Measurements from ENCODE around the gene RBMS3. TPM values are rescaled to one million over a fixed set of nuclear protein-coding genes. Genes with fewer than 3 reads are reported as not detected.
"Not testable (repeated sequence)": the region's sequence is repeated elsewhere in the genome, so short reads cannot be mapped to it uniquely, and the experiment has no call there.

RBMS3 gene
- total and polyA plus RNA-seq, 4 donors: 4.8 to 117 (median 29.4) TPM

DNA sequence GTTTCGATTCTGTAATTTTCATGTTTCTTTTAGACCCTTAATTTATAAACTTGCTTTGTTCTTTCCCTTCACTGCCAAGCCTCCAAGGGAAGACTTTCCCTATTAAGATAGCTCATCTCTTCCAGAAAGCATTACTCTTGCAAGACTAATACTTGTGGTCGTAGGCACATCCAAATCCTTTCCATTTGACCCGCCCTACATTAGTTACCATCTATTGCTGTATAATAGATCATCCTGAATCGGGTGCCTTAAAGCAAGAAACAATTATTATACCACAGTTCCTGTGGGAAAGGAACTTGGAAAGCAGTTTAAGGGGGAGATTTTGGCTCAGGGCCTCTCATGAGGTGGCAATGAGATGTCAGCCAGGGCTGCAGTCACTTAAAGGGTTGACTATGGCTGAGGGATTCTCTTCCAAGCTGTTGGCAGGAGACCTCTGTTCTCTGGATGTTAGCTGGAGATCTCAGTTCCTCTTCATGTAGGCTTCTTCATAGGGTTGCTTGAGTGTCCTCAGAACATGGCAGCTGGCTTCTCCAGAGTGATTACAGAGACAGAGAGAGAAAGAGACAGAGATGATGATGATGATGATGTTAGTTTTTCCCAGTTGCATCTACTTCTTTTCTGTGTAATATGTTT lies 755.2 kb downstream of the RBMS3 start:
- peak in 1 of 3 donors; percentile 35 for DNase-seq
- H3K36me3 ChIP-seq (ENCODE audit: control insufficient read depth in 4 of 4, insufficient read depth in 4 of 4, low read length in 4 of 4): no peaks in the 10 kb centered on the region
- 67 to 89% methylated on average over 4 of the region's 4 CpGs for WGBS, 2 donors

DNA sequence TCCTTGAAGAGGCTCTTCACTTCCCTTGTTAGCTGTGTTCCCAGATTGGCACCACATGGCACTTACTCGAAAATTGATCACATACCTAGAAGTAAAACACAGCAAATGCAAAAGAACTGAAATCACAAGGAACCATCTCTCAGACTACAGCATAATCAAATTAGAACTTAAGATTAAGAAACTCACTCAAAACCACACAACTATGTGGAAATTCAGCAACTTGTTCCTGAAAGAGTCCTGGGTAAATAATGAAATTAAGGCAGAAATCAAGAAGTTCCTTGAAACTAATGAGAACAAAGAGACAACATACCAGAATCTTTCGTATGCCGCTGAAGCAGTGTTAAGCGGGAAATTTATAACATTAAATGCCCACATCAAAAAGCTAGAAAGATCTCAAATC lies 759.3 kb downstream of the RBMS3 start:
- ATAC-seq (ENCODE audit: insufficient read depth, low FRiP score) (no peak), DNase-seq (no peak)
- whole genome bisulfite sequencing, 2 donors: 32 to 47% methylated on average over 4 of the region's 4 CpGs
- H3K4me3 ChIP-seq: no peak overlapping the region
- H3K27me3 ChIP-seq (ENCODE audit: control insufficient read depth in 3 of 3, insufficient read depth in 3 of 3, low read length in 2 of 3): no peaks in the 10 kb centered on the region
- no peak overlapping the region for H3K27ac ChIP-seq (ENCODE audit: low read depth in 1 of 2, low read length in 1 of 2)
- no peaks in the 10 kb centered on the region for H3K36me3 ChIP-seq (ENCODE audit: control insufficient read depth in 4 of 4, insufficient read depth in 4 of 4, low read length in 4 of 4)
- no peaks in the 10 kb centered on the region for H3K9me3 ChIP-seq (ENCODE audit: control insufficient read depth in 4 of 4, insufficient read depth in 3 of 4, low read length in 3 of 4)
- H3K9ac ChIP-seq (ENCODE audit: insufficient read depth in 1 of 2, low read length in 2 of 2): no peak overlapping the region
- TF ChIP-seq, protein P1, sequence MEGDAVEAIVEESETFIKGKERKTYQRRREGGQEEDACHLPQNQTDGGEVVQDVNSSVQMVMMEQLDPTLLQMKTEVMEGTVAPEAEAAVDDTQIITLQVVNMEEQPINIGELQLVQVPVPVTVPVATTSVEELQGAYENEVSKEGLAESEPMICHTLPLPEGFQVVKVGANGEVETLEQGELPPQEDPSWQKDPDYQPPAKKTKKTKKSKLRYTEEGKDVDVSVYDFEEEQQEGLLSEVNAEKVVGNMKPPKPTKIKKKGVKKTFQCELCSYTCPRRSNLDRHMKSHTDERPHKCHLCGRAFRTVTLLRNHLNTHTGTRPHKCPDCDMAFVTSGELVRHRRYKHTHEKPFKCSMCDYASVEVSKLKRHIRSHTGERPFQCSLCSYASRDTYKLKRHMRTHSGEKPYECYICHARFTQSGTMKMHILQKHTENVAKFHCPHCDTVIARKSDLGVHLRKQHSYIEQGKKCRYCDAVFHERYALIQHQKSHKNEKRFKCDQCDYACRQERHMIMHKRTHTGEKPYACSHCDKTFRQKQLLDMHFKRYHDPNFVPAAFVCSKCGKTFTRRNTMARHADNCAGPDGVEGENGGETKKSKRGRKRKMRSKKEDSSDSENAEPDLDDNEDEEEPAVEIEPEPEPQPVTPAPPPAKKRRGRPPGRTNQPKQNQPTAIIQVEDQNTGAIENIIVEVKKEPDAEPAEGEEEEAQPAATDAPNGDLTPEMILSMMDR (IDR thresholded peaks at IDR 0.05; ENCODE audit: control extremely low read depth, extremely low read depth): no peak
- no peaks in the 10 kb centered on the region for H3K4me1 ChIP-seq (ENCODE audit: control insufficient read depth in 5 of 5, insufficient read depth in 5 of 5, low read length in 5 of 5)

More for the DNA sequence above, 755.2 kb downstream of the RBMS3 start:
- Histone ChIP-seq H3K4me1 (ENCODE audit: control insufficient read depth in 5 of 5, insufficient read depth in 5 of 5, low read length in 5 of 5) (no peaks in the 10 kb centered on the region), H3K9ac (ENCODE audit: insufficient read depth in 1 of 2, low read length in 2 of 2) (no peak overlapping the region), H3K27me3 (ENCODE audit: control insufficient read depth in 3 of 3, insufficient read depth in 3 of 3, low read length in 2 of 3) (no peaks in the 10 kb centered on the region), H3K27ac (ENCODE audit: low read depth in 1 of 2, low read length in 1 of 2) (no peak overlapping the region), H3K4me3 (no peak overlapping the region), H3K9me3 (ENCODE audit: control insufficient read depth in 4 of 4, insufficient read depth in 3 of 4, low read length in 3 of 4) (no peaks in the 10 kb centered on the region)
- no peak for ATAC-seq (ENCODE audit: insufficient read depth, low FRiP score)
- TF ChIP-seq, protein P1 (IDR thresholded peaks at IDR 0.05; ENCODE audit: control extremely low read depth, extremely low read depth): no peak

DNA sequence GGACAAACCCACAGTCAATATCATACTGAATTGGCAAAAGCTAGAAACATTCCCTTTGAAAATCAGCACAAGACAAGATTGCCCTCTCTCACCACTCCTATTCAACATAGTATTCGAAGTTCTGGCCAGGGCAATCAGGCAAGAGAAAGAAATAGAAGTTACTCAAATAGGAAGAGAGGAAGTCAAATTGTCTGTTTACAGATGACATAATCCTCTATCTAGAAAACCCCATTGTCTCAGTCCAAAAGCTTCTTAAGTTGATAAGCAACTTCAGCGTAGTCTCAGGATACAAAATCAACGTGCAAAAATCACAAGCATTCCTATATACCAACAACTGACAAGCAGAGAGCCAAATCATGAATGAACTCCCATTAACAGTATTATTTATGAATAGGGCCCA lies 760.6 kb downstream of the RBMS3 start:
- H3K4me3 ChIP-seq; H3K27me3 ChIP-seq (ENCODE audit: control insufficient read depth in 3 of 3, insufficient read depth in 3 of 3, low read length in 2 of 3); H3K27ac ChIP-seq (ENCODE audit: low read depth in 1 of 2, low read length in 1 of 2); H3K36me3 ChIP-seq (ENCODE audit: control insufficient read depth in 4 of 4, insufficient read depth in 4 of 4, low read length in 4 of 4); DNase-seq; ATAC-seq (ENCODE audit: insufficient read depth, low FRiP score); H3K9ac ChIP-seq (ENCODE audit: insufficient read depth in 1 of 2, low read length in 2 of 2); H3K4me1 ChIP-seq (ENCODE audit: control insufficient read depth in 5 of 5, insufficient read depth in 5 of 5, low read length in 5 of 5); H3K9me3 ChIP-seq (ENCODE audit: control insufficient read depth in 4 of 4, insufficient read depth in 3 of 4, low read length in 3 of 4): not testable (repeated sequence)
- 20% methylated on average over 3 of the region's 3 CpGs for WGBS, 2 donors

DNA sequence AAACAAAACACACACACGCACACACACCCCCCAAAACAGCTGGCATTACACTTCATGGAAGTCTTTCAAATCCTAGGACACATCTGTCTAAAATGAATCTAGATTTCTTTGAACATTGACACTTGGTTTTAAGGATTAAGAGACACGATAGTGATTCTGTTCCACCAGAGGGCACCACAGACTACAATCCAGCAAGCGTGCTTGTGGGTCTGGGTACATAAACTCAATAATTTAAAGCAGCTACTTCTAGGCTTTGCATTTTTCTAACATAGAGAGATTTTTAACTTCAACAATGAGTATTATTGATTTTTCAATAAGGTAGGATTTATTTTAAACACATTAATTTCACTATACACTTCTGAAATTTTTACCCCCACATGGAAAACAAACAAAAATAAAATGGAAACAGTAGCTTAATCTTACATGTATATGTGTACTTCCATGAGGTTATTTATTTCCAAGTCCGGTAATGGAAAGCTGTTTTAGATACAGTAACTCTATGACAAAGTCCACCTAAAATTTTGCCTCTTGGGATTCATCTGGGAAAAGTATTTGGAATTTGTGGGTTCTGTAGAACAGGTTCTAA lies 761.5 kb downstream of the RBMS3 start:
- 26 to 27% methylated on average over 4 of the region's 4 CpGs for WGBS, 2 donors
- no peaks in the 10 kb centered on the region for H3K9me3 ChIP-seq (ENCODE audit: control insufficient read depth in 4 of 4, insufficient read depth in 3 of 4, low read length in 3 of 4)
- H3K27ac ChIP-seq (ENCODE audit: low read depth in 1 of 2, low read length in 1 of 2): no peak overlapping the region
- no peak overlapping the region for H3K9ac ChIP-seq (ENCODE audit: insufficient read depth in 1 of 2, low read length in 2 of 2)
- no peaks in the 10 kb centered on the region for H3K4me1 ChIP-seq (ENCODE audit: control insufficient read depth in 5 of 5, insufficient read depth in 5 of 5, low read length in 5 of 5)
- H3K4me3 ChIP-seq: no peak overlapping the region
- H3K27me3 ChIP-seq (ENCODE audit: control insufficient read depth in 3 of 3, insufficient read depth in 3 of 3, low read length in 2 of 3): no peaks in the 10 kb centered on the region
- no peaks in the 10 kb centered on the region for H3K36me3 ChIP-seq (ENCODE audit: control insufficient read depth in 4 of 4, insufficient read depth in 4 of 4, low read length in 4 of 4)
- TF ChIP-seq, protein P1 (IDR thresholded peaks at IDR 0.05; ENCODE audit: control extremely low read depth, extremely low read depth): peak; percentile 70
- DNase-seq (peak; percentile 72 to 89 (median 83)), ATAC-seq (ENCODE audit: insufficient read depth, low FRiP score) (no peak)

Data from lung (tissue), 12 donors.